Lower lobe of right lung (tissue), 2 donors: Measurements from ENCODE around the gene MGRN1. TPM values are rescaled to one million over a fixed set of nuclear protein-coding genes. Genes with fewer than 3 reads are reported as not detected.

ENCODE experiments used
- ATAC-seq, 2 donors: fragments of 200-7000 bp; cut with Tn5 transposase; one replicate each; pipeline ENCODE4 v1.9.1; 2020 to 2022; ENCODE audit warnings: mild to moderate bottlenecking in 2 of 2, moderate library complexity in 2 of 2
- DNase-seq: peaks from one replicate; pipeline ENCODE4 v3.0.0-alpha.2; 2020
- H3K27ac ChIP-seq: fragments of 200-600 bp; one replicate; pipeline ENCODE4 v1.8.0; 2022
- H3K27me3 ChIP-seq: fragments of 200-600 bp; one replicate; pipeline ENCODE4 v1.8.0; 2022; ENCODE audit warnings: low read depth
- H3K36me3 ChIP-seq: fragments of 200-600 bp; one replicate; pipeline ENCODE4 v1.8.0; 2022; ENCODE audit warnings: mild to moderate bottlenecking
- H3K4me1 ChIP-seq: fragments of 200-600 bp; one replicate; pipeline ENCODE4 v1.8.0; 2022
- H3K4me3 ChIP-seq: fragments of 200-600 bp; one replicate; pipeline ENCODE4 v1.8.0; 2022; ENCODE audit warnings: mild to moderate bottlenecking
- H3K9me3 ChIP-seq: fragments of 200-600 bp; one replicate; pipeline ENCODE4 v1.8.0; 2022
- intact Hi-C: fragments of 100-400 bp; cut with DNase I; formaldehyde crosslinking; loops from one replicate; pipeline ENCODE4 v1.11.0; 2022
- total RNA-seq: library from RNA; stranded (reverse); fragmentation: NEBNext Ultra II Directional; extraction: Animal tissue kit (Norgen Biotek cat#: 25700); gene quantifications from one replicate; pipeline ENCODE4 v1.2.1, GENCODE V29; 2021
- TF ChIP-seq, protein P1 (sequence below): fragments of 200-600 bp; IDR thresholded peaks from one replicate; pipeline ENCODE4 v1.8.0; 2022; ENCODE audit warnings: antibody characterized with exemption, mild to moderate bottlenecking
- donor health status: DM: no; HTN: yes; CAD: no; lungs with severe emphysema.

The MGRN1 gene
- total RNA-seq, 1 donor from 2014 or later = 75.7 TPM

DNA sequence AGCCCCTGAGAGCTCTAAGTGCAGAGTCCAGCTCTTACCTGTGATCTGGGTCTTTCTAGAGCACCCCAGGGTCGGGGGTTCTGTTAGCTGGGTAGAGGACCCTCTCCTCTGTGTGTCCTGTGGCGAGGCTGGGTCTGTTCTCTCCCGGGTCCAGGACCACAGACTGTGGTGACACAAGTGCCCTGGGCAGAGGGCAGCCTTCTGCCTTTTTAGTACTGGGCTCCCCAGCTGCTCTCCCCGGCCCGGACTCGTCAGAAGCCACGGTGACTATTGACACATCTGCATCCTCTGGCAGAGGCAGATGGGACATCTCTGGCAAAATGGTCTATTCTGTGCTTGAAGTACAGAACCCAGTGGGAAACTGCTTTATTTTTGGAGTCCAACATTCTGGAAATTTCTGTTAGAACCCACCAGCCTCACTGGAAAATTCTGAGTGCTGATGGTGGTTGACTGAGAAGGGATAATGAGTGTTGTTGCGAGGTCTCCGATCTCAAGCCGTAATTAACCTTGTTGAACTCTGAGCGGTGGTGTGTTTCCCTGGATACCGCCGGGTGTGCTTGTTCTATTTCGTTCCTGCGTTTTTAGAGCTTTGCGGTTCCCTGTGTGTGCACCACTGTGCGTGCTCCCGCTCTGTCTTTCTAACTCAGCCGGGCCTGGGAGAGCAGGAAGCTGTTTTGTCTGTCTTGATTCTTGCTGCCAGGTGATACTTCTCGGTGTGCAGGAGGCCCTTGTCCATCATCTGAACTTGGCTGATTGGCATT lies 42.8 kb downstream of the MGRN1 start:
- no peak overlapping the region for H3K27ac ChIP-seq
- TF ChIP-seq, protein P1, sequence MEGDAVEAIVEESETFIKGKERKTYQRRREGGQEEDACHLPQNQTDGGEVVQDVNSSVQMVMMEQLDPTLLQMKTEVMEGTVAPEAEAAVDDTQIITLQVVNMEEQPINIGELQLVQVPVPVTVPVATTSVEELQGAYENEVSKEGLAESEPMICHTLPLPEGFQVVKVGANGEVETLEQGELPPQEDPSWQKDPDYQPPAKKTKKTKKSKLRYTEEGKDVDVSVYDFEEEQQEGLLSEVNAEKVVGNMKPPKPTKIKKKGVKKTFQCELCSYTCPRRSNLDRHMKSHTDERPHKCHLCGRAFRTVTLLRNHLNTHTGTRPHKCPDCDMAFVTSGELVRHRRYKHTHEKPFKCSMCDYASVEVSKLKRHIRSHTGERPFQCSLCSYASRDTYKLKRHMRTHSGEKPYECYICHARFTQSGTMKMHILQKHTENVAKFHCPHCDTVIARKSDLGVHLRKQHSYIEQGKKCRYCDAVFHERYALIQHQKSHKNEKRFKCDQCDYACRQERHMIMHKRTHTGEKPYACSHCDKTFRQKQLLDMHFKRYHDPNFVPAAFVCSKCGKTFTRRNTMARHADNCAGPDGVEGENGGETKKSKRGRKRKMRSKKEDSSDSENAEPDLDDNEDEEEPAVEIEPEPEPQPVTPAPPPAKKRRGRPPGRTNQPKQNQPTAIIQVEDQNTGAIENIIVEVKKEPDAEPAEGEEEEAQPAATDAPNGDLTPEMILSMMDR = no peak
- peaks cover 91% of the 10 kb centered on the region for H3K36me3 ChIP-seq
- peaks cover 40% of the 10 kb centered on the region for H3K4me1 ChIP-seq
- H3K4me3 ChIP-seq = no peak overlapping the region
- ATAC-seq (no peak), DNase-seq (no peak)
- no peaks in the 10 kb centered on the region for H3K27me3 ChIP-seq
- no peaks in the 10 kb centered on the region for H3K9me3 ChIP-seq
- intact Hi-C loops = no loop called here

DNA sequence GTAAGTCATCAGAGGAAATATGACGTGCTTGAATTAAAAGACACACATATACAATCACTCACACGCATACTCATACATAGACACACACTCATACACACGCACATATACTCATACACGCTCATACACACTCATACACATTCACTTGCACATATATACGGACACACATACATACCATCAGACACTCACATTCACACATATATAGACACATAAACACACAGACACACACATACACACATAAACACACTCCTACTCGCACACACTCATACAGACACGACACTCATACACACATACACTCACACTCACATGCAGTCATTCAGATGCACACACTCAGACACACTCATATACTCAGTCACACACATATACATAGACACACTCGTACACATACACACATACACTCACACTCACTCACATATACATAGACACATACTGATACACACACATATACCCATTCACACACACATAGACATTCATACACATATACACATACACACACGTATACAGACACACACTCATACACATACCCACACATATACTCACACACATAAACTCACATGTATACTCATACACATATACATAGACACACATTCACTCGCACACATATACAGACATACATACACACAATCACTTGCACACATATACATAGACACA lies 43.8 kb downstream of the MGRN1 start:
- ATAC-seq (no peak), DNase-seq (no peak)
- H3K36me3 ChIP-seq = peaks cover 96% of the 10 kb centered on the region
- no peak overlapping the region for H3K27ac ChIP-seq
- intact Hi-C loops = no loop called here
- no peaks in the 10 kb centered on the region for H3K27me3 ChIP-seq
- TF ChIP-seq, protein P1 = no peak
- H3K9me3 ChIP-seq = no peaks in the 10 kb centered on the region
- H3K4me1 ChIP-seq = peaks cover 36% of the 10 kb centered on the region
- H3K4me3 ChIP-seq = no peak overlapping the region

DNA sequence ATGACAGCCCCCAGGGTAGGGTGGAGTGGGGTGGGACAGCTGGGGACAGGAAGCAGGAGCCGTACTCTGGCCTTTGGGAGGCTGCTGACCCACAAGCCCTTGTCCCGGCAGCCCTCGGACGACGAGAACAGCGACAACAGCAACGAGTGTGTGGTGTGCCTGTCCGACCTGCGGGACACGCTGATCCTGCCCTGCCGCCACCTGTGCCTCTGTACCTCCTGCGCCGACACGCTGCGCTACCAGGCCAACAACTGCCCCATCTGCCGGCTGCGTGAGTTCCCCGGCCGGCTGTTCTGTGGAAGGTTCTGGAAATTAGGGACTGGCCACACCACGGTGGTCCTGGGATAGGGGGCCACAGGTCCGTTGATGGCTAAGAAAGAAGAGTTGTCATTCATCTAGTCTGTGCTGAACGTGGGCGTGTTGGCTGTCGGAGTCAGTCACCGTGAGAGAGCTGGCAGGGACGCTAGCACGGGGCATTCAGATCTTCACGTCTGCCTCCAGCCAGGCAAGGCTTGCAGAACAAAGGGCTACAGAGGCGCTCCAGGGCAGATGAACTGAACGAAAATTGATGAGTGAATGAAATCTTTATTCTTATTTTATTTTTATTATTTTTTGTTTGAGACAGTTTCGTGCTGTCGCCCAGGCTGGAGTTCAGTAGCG lies 48.9 kb downstream of the MGRN1 start:
- ATAC-seq = no peak
- TF ChIP-seq, protein P1 = no peak
- DNase-seq = no peak
- intact Hi-C loops = no loop called here
- H3K4me1 ChIP-seq = peaks cover 20% of the 10 kb centered on the region
- no peak overlapping the region for H3K27ac ChIP-seq
- H3K36me3 ChIP-seq = peaks cover 87% of the 10 kb centered on the region
- H3K4me3 ChIP-seq = no peak overlapping the region
- no peaks in the 10 kb centered on the region for H3K9me3 ChIP-seq
- no peaks in the 10 kb centered on the region for H3K27me3 ChIP-seq

DNA sequence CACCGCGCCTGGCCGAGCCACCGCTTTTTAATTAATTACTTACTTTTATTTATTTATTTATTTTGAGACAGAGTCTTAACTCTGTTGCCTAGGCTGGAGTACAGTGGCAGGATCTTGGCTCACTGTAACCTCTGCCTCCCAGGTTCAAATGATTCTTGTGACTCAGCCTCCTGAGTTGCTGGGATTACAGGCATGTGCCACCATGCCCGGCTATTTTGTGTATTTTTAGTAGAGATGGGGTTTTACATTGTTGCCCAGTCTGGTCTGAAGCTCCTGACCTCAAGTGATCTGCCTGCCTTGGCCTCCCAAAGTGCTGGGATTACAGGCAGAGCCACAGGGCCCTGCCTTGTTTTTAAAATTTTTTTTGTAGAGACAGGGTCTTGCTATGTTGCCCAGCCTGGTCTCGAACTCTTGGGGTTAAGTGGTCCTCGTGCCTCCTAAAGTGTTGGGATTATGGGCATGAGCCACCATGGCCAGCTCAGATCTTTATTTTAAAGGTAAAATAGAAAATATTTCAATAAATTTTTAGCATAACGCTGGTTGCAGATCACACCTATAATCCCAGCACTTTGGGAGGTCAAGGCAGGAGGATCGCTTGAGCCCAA lies 50.4 kb downstream of the MGRN1 start:
- ATAC-seq = no peak
- no peaks in the 10 kb centered on the region for H3K9me3 ChIP-seq
- TF ChIP-seq, protein P1 = no peak
- H3K27me3 ChIP-seq = no peaks in the 10 kb centered on the region
- H3K36me3 ChIP-seq = peaks cover 79% of the 10 kb centered on the region
- H3K27ac ChIP-seq = no peak overlapping the region
- H3K4me1 ChIP-seq = peaks cover 30% of the 10 kb centered on the region
- no peak for DNase-seq
- H3K4me3 ChIP-seq = no peak overlapping the region
- intact Hi-C loops = no loop called here
